Activated CD8-positive, alpha-beta memory T cell treated with anti-CD3 and anti-CD28 coated beads for 1 hour (primary cell): ENCODE results near the gene PUS7.
"Not testable (repeated sequence)": the region's sequence is repeated elsewhere in the genome, so short reads cannot be mapped to it uniquely, and the experiment has no call there.

ENCODE experiments used
- DNase-seq, 2 donors: peaks; one replicate each; pipeline ENCODE4 v3.0.0-alpha.2; 2020; ENCODE audit warnings: low read depth in 1 of 2; ENCODE audit errors: extremely low read depth in 1 of 2

The PUS7 gene

GRCh38 chr7:105497016-105497415 is 25.1 kb downstream of the PUS7 start:
- no peak for DNase-seq

DNA sequence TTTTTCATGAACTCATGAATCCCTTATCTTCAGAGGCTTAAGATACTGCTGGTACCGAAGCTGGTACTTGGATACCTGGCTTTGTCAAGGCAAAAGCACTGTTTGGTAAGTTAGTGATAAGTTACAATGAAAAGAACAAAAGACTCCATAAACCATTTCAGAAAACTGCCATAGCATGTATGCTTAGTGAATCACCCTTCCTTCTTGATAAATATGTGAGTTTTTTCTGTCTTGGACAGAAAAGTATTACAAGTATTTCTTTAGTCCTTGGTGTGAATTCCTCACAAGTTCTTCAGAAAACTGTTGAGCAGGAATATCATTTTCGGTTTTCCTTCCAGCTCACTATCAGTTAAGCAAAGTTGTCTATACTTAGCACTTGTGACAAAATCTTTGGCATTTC is 25.6 kb downstream of the PUS7 start:
- DNase-seq, result no peak

DNA sequence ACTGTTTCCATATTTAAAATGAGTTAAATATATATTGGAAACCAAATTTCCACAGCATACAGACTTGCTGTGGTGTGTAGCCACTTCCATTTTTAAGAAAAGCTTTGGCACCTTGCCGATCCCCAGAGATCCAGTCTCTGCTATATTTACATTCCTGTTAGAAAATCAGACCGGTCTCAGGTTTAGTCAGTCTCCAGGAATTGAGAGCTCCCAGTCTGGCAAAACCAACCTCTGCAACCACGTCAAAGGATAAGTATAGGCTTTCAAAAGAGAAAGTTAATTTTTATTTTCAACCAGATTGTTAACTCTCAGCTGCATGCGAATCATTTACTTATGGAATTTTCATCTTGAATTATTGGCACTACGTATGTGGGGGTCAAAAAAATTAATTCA is 28.2 kb downstream of the PUS7 start:
- DNase-seq, result no peak

GRCh38 chr7:105493196-105493922 is 28.7 kb downstream of the PUS7 start:
- DNase-seq, result no peak

GRCh38 chr7:105489409-105489808 is 32.7 kb downstream of the PUS7 start:
- no peak for DNase-seq

DNA sequence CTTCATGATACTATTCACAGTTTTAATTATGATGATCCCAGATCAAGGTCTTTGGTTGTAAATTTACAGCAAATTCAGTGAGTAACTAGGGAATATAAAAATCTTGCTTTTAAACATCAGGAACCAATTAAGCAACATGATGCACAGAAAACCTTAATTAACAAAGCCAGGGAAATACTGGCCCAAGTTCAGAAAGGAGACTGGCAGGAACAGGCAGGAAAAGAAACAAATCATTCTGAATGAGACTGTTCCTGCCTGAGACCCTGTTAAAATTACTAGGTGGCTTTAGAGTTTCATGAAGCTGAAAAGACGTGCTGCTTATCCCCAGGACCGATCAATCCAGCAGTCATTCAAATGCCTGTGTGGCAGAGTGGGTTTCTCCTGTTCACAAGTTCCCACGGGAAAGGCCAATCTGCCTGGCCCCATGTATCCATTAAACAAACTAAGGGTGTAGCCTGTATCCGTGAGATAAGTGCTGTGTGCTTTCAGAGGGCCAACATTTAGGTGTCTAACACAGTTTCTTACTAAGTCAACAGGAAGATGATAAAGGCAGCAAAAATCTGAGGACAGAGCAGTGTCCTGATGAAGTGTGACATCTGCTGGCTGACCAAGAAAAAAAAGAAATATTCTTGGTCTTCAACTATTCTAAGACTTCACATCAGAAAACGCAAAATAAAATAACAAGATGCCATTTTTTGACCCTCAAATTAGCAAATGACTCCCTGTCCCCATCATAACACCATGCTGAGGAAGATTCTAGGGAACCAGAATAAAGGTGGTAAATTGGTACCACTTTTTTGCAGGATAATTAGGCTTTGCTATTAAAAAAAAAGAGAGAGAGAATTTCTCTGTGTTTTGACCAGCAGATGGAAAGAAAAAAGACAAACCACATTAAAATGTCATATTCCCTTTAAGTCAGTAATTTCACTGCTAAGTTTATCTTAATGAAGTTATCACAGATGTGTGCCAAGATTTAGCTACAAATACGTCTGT is 34.2 kb downstream of the PUS7 start:
- DNase-seq, result no peak

DNA sequence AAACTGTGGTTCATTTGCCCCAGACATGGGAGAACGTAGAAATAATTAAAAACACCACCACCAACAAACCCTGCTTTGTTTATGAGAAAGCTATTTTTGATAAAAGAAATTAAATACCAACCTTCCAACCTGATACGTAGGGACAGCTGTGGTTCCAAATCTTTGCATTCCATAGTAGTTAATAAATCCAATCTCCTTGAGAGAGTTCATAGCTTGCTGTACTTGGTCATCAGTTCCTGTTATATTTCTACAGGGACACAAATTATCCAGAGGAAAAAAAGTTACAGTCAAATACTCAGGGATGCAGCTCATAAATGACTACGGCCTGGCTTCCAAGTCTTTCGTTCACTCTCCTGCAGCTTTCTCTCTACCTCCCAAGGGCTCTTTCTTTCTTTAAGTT is 41.1 kb downstream of the PUS7 start:
- no peak for DNase-seq

DNA sequence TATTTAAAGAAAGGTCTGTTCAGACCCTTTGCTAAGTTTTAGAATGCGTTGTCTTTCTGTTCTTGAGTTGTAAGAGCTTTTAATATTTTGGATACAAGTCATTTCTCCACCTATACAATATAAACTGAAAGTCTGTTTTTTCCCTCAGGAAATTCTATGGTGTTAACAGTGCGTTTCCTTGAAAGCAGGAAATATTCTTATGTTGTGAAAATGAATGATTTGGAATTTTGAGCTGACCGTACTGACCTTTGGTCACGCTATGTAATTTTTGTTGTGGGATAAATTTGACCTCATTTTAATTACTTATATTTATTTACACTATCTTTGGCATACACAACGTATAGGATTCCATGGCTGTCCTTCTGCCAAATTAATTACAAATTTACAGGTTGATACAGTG is 43.5 kb downstream of the PUS7 start:
- DNase-seq, result no peak

GRCh38 chr7:105477908-105478307 is 44.2 kb downstream of the PUS7 start:
- no peak for DNase-seq

GRCh38 chr7:105474045-105474444 is 48.0 kb downstream of the PUS7 start:
- DNase-seq, result no peak

- DNase-seq, result no peak
Observed at GRCh38 chr7:105473163-105473562, 48.9 kb downstream of the PUS7 start.

- DNase-seq, result no peak
Observed at GRCh38 chr7:105470846-105471245, 51.2 kb downstream of the PUS7 start.

- DNase-seq, result no peak
Observed at GRCh38 chr7:105470090-105470489, 52.0 kb downstream of the PUS7 start.

- no peak for DNase-seq
Observed at GRCh38 chr7:105462765-105463420, 59.2 kb downstream of the PUS7 start.

DNA sequence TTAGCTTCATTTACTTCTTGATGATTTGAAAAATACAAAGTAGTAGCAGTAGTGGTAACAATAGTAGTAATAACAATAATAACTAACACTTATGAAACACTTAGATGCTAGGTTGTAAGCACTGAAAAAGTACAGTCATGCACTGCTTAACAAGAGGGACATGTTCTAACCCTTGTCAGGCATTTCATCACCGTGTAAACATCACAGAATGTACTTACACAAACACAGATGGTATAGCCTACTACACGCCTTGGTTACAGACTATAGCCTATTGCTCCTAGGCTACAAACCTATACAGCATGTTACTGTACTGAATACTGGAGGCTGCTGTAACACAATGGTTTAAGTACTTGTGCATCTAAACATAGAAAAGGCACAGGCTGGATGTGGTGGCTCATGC is 60.6 kb downstream of the PUS7 start:
- DNase-seq, result no peak

DNA sequence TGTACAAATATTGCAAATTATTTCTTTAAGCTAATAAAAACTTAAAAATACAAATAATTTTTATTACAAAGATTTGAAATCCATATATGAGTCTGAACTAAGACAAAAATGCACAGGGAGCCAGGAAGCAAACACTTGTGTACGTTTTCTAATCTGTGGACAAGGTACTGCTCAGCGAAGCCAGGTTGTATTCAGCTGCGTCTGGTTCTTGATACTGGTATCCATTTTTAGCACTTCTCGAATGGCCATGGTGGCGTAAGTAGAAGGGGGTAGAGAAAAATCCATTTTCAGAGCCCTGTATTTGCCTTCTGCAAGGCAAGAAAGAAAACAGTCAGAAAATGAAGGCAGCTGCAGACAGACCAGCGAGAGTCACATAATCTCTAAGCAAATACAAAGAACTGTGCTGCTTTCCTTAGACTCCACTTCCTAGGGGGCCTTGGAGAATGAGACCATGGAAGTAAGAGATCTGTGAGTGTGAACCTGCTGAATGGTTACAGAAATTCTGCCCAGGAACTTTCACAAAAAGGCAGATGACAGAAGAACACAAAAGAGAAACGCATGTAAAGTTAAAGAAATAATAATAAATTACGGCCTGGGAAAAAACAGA is 64.3 kb downstream of the PUS7 start:
- DNase-seq, result no peak

DNA sequence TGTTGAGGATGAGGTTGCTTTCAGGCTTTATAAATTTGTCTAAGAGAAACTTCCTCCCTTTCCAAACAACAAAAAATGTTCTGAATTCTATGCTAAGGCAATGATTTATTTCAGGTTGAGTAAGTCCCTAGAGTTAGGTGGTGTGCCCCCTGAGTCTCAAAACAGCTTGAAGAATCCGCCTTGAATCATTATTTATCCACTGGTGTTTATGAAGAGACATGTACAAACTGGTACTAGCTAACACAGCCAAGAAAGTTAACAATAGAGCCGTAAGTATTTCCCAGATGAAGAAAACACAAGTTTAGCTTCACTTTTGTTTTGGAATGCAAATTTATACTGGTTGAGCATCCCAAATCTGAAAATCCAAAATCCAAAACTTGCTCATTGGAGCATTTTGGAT is 67.2 kb downstream of the PUS7 start:
- no peak for DNase-seq

GRCh38 chr7:105454095-105454747 is 67.8 kb downstream of the PUS7 start:
- no peak for DNase-seq

- no peak for DNase-seq
Observed at GRCh38 chr7:105452085-105452484, 70.0 kb downstream of the PUS7 start.

GRCh38 chr7:105450870-105451269 is 71.2 kb downstream of the PUS7 start:
- not testable (repeated sequence) for DNase-seq
